GM15510 (cell line): ENCODE measurements around the gene C1D.

Experiments
- POLR2A ChIP-seq: IDR thresholded peaks from 3 replicates; pipeline ENCODE4 v1.6.1; 2011; ENCODE audit warnings: borderline replicate concordance; ENCODE audit not compliant: insufficient read length; ENCODE audit errors: extremely low read depth

Gene C1D

GRCh38 chr2:68086166-68086565 lies 23.4 kb upstream of the C1D start:
- no peak for TF ChIP-seq POLR2A

DNA sequence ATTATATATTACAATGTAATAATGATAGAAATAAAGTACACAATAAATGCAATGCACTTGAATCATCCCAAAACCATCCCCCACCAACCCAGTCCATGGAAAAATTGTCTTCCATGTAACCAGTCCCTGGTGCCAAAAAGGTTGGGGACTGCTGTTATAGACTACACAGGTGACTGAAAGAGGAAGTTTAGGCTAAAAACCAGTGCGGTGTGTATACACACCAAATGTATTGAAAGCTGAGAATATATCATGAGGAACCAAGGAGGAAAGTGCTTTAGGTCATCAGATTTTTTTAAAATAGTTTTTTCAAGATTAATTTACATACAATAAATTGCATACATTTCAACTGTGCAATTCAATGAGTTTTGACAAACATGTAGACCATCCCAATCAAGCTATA lies 20.5 kb upstream of the C1D start:
- no peak for TF ChIP-seq POLR2A

- TF ChIP-seq POLR2A = no peak
Measured at GRCh38 chr2:68074050-68074449, 11.2 kb upstream of the C1D start.

- TF ChIP-seq POLR2A = no peak
Measured at GRCh38 chr2:68060652-68061051, 2.2 kb downstream of the C1D start.

- no peak for TF ChIP-seq POLR2A
Measured at GRCh38 chr2:68059784-68060525, 2.8 kb downstream of the C1D start.

DNA sequence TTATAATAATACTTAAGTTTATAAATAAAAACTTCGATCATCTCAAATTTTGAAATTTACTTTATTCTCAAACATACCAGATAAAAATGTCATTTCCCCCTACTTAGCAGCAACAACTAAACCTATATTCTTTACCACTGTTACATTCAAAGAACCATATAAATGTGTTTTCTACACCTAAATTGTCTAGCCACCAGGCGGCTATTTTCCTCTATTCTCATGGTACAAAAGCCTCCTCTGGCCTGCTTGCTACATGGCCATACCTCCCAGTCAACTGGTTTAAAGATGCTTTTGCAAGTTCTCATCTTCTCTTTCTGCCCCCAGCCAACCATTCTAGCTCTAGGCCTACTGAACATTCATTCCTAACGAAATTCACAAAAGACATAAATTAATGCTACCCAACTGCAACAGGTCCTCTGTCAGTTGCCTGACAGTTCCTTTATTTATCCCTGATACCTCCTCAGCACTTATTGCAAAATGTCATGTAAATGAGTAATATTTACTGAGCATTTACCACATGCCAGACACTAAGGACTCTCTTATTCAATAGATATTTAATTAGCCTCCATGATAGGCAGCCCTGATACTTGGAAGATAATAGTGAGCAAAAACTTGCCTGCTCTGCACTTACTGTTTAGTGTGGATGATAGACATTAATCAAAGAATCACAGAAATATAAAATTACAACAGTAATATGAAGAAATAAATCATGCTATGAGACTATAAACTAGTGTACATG lies 5.0 kb downstream of the C1D start:
- TF ChIP-seq POLR2A = no peak

- no peak for TF ChIP-seq POLR2A
Measured at GRCh38 chr2:68052717-68053422, 9.9 kb downstream of the C1D start.

DNA sequence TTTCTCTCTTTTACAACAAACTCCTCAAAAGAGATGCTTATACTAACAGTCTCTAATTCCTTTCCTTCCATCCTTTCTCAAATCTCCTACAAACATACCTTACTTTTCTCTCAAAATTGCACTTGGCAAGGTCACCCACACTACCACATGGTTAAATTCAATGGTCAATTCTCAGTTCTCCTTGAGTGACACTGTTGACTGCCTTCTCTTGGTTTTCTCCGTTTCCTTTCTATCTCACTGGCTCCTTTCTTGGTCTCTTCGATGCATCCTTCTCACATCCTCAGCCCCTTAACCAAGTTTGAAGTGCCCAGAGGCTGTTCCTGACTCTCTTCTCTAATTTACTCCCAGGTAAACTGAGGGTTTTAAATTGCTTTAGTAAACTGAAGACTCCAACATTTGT lies 12.5 kb downstream of the C1D start:
- TF ChIP-seq POLR2A = no peak

- TF ChIP-seq POLR2A = no peak
Measured at GRCh38 chr2:68046642-68047240, 16.1 kb downstream of the C1D start.

DNA sequence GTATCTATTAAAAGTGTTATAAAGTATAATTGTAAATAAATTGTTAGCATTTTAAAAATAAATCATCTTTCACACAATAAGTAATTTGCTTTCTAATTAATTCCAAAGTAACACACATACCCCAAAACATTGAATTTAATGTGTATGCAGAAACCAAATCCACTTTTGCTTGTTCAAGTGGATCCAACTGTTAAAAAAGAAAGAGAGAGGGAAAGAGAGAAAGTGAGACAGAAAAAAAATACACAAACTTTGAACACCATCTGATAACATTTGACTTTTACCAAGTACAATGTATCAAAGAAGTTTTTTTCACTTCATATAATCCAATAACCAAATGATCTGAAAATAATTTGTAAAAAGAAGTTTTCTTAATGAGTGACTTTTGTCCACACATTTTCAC lies 16.6 kb downstream of the C1D start:
- TF ChIP-seq POLR2A = no peak

GRCh38 chr2:68045342-68045741 lies 17.5 kb downstream of the C1D start:
- TF ChIP-seq POLR2A = no peak

DNA sequence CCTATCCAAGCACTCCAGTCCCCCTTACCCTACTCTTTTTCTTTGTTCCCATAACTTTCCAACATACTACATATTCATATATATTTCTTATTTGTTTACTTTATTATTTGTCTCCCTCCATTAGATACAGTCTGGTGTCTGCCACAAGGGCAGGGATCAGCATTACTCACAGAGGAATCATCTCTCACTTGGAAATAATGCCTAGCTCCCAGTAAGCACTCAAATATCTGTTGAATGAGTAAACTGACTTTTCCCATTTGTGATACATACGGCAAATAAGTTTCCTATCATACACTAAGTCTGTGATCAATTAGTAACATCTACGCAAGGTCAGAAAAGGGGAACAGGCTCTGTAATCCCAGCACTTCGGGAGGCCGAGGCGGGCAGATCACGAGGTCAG lies 18.7 kb downstream of the C1D start:
- TF ChIP-seq POLR2A = no peak

- TF ChIP-seq POLR2A = no peak
Measured at GRCh38 chr2:68043695-68044094, 19.1 kb downstream of the C1D start.

GRCh38 chr2:68043032-68043431 lies 19.8 kb downstream of the C1D start:
- no peak for TF ChIP-seq POLR2A

DNA sequence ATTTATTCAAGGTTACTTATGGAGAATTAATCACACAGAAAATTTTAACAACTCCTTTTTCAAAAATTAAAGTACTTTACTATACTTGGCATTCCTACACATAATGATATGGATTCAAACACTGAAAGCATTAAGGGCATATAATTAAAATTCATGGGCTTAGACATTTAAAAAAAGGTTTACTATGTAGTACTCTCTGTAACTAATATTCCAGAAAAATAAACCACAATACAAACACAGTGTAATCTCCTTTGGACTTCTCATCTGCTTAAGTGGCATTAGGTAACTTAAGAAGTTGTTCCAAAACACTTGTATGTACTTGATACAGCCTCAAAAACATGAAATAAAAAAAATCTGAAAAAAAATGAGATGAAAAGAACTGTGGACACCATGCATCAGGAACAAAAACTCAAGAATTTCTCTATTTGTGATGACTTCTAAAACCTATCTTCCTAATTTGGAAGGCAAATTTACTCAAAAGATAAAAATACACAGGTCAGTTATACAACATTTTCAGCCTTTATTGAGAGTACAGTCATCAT lies 21.0 kb downstream of the C1D start:
- TF ChIP-seq POLR2A = no peak

DNA sequence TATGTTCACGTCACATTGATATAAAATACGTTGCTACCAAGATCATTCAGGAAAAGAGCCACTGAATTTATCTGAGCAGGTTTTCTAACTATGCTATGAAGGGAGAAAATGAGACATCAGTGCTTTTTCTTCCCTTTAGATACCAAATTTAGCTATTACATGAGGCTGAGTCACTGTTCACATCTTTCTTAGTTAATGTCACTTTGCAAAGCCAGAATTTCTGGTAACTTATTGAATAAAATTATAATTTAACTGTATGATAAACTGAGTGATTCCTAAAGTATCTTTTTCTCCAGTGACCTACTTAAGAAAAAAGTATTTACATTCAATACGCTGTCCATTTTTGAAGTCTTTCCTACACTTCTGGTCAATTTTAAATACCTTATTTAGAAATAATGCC lies 22.7 kb downstream of the C1D start:
- no peak for TF ChIP-seq POLR2A

DNA sequence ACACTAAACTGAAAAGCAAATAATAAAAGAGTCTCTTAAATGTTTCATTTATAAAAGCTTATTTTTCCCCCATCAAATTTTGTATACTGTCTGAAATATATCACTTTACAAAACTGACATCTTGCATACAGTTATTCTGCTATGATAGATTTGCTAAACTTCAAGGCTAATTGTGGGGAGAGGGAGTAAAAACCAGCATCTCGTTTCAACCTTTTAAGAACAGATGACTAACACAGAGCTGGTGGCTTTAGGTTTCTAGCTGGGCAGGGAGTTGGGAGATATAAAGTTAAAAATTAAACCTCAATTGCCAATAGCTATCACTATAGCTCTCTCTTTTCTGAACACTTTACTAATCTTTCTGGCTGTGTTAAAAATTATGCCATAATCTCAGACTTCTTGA lies 23.5 kb downstream of the C1D start:
- TF ChIP-seq POLR2A = no peak
